Activated CD4-positive, alpha-beta T cell treated with anti-CD3 and anti-CD28 coated beads, Interleukin-2, Interleukin-6, amounts not matched to agents 100 ng/mL and 50 ng/mL, durations not matched to agents 16 hours and 8 hours (primary cell): ENCODE data around the gene SURF6.
"Not testable (repeated sequence)": the region's sequence is repeated elsewhere in the genome, so short reads cannot be mapped to it uniquely, and the experiment has no call there.

Experiments used
- DNase-seq: peaks from one replicate; pipeline ENCODE4 v3.0.0-alpha.2; 2020

The SURF6 gene

GRCh38 chr9:133335924-133336811, at the start of gene SURF6:
SURF6 (minus strand) TSS chr9:133336188; CDS start chr9:133336132, 56 bp downstream.
- DNase-seq, result peak; percentile 96

GRCh38 chr9:133385452-133385851, 49.5 kb upstream of the SURF6 start:
- DNase-seq, result no peak

- DNase-seq, result no peak
These were observed 48.8 kb upstream of the SURF6 start for GRCh38 chr9:133384736-133385321.

DNA sequence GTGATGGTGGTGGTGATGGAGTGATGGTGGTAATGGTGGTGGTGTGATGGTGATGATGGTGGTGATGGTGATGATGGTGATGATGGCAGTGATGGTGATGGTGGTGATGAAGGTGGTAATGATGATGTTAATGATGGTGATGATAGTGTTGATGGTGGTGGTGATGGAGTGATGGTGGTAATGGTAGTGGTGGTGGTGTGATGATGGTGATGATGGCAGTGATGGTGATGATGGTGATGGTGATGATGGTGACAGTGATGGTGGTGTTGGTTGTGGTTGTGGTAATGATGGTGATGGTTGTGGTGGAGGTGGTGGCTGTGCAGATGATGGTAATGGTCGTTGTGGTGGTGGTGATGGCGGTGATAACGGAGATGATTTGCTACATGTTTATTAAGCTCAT, 47.5 kb upstream of the SURF6 start:
- no peak for DNase-seq

GRCh38 chr9:133382507-133383141, 46.6 kb upstream of the SURF6 start:
- DNase-seq, result no peak

DNA sequence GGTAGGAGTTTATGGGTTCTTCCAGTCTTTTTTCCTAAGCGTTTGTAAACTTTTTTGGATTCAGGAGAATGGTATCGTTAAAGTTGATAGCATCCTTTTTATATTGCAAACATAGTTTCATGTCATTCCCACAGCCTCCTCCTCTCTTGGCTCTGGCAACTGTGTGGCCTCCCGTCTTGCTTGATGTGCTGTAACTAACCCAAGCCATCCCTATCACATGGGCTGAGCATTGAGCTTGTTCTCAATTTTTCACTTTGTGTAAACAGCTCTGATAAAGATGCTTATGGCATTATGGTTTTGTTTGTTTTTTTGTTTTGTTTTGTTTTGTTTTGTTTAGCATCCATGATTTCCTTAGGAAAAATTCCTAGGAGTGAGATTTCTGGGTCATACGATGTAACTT, 44.7 kb upstream of the SURF6 start:
- DNase-seq, result no peak

DNA sequence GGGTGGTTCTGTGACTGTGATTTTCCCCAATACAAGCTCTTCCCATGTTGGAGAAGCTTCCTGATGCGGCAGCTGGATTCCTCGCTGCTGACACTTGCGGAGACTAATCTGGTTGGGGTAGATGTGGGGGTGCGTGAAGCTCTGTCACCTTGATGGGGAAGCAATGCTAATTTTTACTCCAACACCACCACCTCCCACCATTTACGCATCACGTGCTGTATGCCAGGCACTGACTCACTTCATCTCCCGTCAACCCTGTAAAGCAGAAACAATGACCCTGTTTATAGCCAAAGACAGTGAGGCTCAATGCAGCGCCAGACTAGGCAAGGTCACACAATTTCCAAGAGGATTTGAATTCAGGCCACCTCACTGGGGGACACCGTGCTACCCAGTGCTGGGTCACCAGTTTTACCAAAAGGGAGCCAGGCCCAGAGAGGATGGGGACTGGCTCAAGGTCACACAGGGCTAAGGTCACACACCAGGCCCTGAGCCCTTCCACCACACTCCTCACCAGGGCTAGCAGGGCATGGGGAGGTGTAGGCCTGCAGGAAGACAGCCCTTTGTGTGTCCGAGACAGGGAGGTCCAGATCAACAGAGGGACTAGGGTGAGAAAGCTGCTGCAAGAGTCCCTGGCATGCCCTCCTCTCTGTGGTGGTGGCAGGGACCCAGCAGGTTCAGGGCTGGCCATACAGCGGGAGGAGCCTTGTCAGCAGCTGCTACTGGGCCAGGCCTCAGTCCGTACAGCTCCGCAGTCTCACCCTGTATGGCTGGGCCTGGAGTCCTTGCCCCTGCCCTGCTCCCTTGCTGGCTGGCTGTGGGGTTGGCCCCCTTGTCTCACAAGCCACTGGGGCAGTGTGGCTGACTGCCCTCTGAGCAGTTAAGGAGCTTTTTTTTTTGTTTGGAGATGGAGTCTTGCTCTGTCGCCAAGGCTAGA, 43.4 kb upstream of the SURF6 start:
- DNase-seq, result no peak

DNA sequence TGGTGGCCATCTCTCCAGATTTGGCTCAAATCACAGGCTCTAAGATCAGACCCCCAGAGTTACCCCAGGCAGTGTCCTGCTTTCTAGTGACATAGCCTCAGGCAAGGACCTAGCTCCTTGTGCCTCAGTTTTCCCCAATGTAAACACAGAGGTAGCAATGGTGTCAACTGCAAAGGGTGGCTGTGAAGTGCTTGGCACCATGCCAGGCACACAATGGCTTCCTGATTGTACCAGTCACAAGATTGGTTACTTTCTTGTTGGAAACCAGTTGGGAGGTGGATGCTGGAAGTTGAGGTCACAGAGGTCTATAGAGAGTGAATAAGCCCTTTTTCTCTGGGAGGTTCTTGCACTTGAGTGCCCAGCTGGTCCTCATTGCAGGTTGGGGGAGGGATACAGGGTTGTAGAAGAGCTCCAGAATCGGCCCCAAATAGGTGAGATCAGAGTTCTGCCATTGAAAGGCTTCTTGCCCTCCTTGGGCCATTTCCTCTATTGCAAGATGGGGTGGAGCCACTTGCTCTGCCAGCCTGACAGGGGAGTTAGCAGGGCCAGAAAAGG, 42.5 kb upstream of the SURF6 start:
- no peak for DNase-seq

DNA sequence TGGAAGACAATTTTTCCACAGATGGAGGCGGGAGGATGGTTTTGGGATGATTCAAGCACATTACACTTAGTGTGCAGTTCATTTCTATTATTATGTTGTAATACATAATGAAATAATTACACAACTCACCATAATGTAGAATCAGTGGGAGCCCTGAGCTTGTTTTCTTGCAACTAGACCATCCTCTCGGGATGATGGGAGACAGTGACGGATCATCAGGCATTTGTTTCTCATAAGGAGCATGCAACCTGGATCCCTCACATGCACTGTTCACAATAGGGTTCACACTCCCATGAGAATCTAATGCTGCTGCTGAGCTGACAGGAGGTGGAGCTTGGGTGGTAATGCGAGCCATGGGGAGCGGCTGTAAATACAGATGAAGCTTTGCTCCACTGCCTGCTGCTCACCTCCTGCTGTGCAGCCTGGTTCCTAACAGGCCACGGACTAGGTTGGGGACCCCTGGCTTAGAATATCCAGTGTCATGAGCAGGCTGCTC, 41.8 kb upstream of the SURF6 start:
- no peak for DNase-seq

DNA sequence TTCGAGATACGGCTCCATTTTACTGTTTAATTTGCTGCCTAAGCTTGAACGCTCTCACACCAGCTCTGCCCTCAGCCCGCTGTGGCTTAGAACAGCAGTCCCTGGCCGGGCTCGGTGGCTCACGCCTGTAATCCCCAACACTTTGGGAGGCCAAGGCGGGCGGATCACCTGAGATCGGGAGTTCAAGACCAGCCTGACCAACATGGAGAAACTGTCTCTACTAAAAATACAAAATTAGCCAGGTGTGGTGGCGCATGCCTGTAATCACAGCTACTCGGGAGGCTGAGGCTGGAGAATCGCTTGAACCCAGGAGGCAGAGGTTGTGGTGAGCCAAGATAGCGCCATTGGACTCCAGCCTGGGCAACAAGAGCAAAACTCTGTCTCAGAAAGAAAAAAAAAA, 41.3 kb upstream of the SURF6 start:
- DNase-seq, result not testable (repeated sequence)

DNA sequence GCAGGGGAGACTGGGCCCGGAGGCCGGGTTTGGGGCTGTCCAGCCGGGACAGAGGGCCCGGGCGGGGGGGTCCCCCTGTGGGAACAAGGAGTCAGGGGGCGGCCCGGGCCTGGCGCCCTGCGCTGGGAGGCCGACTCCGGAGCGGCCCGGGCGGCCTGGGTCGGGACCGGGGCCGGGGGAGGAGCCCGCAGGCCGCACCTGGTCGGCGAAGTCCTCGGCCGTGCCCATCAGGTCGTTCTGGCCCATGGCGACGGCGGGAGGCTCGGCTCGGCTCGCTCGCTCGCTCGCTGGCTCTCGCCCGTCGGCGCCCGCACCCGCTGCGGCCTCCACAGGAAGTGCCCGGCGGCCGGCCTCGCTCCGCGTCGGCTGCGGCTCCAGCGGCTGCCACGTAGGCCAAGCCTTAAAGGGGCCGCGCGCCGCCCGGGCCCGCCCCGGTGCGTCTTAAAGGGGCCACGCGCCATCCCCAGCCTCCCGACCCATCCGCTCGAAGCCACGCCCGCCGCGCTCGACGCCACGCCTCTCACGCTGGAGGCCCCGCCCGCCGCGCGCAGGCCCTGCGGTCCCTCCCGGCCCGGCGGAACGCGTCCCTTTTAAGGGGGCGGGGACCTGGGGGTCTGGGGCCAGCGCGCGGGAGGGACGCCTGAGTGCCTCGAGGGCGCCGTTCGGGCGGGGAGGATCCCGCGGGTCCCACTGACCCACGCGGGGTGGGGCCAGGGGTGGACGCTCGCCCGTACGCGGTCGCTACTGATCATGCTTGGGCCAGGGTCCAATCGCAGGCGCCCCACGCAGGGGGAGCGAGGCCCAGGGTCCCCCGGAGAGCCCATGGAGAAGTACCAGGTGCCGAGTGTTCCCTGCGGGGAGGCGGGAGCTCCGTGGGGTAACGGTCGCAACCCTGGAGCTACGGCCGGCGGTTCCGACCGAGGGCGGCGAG, 40.0 kb upstream of the SURF6 start, which contains the start of the genes STKLD1 and SURF4:
Gene STKLD1 (plus strand): TSS at position 643 of the 931 bp plus-strand sequence. CDS start 108 bp downstream, at position 751.
Gene SURF4 (minus strand): TSS at position 337 of the 931 bp plus-strand sequence. CDS start 91 bp downstream, at position 246.
- DNase-seq, result peak; percentile 98

GRCh38 chr9:133375116-133375723, 39.2 kb upstream of the SURF6 start:
- DNase-seq, result peak; percentile 41

DNA sequence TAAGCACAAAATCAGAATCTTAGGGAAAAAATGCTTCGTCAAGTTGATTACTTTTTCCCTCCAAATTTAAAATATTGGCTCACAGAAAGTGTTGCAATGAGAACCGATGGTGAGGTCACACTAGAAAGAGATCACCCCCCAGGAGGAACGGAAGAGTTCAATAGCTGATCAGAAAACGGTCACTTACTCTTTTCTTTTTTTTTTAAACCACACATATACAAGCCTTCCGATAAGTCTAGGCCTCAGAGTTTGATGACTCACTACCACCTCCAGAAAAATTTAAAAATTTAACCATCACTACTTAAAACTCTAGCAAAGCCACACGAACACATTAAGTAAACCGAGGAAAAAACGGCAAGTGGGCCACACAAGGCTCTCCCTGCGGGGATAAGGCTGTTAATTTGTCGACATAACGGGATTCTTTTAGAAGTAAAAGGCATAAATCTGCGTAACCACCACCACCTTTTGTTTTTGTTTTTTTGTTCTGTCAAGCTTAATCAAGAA, 38.7 kb upstream of the SURF6 start:
- DNase-seq, result peak; percentile 72

DNA sequence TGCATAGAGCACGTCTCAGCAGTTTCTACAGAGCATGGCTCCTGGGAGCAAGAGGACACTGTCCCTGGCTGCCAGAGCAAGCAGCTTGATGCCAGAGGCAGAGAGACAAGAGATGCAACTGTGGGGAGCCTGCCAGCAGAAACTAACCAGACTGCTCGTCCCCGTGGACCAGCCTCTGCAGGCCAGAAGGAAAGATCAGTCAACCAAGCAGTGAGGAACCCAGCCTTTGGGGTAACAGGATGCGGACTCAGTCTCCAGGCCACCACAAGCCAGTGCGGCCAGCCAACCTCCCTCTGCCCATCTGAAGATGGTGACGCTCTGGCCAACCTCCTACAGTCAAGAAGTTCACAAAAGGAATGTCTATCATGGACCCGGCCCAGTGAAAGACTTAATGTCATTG, 36.2 kb upstream of the SURF6 start:
- no peak for DNase-seq

DNA sequence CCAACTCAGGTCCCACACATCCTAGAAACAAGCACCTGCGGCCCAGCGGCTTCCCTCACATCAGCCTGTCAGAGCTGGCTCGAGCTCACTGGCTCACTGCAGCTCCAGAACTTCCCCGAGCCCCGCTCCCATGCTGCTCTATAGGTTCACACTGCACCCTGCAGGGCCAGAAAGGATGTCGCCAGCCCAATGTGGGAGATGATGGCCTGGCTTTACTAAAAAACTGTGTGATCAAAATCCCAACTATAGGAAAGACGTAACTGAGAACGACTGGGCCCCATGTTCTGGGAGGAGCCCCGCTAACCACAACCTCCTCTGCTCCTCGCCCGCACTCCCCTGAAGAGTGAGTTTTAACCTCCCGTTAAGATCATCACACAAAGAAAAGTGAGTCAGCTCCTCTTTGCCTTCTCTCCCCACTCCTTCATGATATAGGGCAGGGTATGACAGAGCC, 35.3 kb upstream of the SURF6 start:
- peak; percentile 89 for DNase-seq

DNA sequence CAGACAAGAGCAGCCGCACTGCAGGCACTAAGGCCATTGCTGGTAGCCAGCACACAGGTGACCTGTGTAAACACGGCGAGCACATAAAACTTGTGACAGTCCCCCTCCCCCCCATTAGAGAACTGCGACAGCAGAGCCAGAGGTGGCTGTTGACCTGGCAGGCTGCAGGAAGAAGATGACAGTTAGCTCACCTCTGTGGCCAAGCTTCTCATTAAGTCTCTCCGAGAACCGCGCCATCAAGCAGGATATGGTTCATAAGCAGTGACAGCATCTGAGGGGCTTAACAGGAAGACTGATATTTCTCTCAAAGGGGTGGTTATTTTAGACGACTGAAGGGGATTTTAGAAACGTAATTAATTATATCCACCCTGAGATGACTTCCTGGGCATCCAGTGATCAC, 34.7 kb upstream of the SURF6 start:
- peak; percentile 72 for DNase-seq

DNA sequence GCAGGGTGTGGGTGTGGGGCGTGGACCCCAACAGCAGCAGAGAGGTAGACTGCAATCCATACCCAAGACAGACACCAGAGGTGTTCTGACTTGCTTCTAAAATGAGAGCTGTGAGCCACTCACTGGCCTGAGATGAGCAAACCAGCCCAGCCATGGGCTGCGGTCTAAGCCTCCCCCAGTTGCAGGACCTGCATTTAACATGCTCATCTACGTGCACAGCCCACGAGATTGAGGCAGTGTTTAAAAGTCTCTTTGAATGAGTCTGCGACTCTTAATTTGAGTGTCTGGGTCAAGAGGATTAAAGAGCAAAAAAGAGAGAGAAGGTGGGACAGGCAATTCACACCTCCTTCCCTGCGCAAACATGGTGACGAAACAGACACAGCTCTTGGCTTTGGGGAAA, 33.9 kb upstream of the SURF6 start:
- DNase-seq, result peak; percentile 63

DNA sequence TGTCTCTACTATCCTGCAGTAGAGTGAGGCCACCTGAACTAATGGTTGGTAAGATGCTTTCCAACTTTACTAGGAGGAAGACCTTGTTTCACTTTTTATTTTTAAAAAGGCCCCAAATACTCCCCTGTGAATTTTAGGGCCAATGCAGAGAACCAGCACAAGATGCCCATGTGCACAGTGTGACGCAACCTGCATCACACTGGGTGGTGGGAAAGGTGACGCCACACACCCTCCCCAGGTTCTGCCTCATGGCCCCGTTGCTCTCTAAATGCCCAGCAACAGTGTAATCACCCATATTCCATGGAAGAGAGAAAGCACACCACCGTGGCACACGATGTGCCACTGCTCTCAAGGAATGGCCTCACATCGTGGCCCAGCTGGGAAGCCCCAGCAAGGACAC, 33.4 kb upstream of the SURF6 start:
- DNase-seq, result no peak

- no peak for DNase-seq
These were observed 32.4 kb upstream of the SURF6 start for GRCh38 chr9:133368249-133368881.

DNA sequence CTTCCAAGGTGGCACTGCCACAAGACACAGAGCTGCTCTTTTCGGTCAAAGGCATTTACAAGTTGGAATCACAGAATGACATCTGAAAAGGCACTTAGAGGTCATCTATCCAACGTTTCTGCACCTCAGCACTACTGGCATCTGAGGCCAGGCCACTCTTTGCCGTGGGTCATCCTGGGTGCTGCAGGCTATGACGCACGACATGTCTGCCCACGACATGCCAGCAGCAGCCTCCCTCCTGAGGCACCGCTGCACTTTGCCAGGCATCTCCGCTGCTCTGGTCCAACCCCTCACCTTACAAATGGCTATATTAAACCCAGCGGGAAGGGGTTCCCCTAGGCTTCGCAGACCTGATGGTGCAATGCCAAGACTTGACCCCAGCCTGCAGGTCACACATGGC, 31.8 kb upstream of the SURF6 start:
- no peak for DNase-seq
